HL-60 (cell line): ENCODE results near the gene ASPSCR1.
"Not testable (repeated sequence)": the region's sequence is repeated elsewhere in the genome, so short reads cannot be mapped to it uniquely, and the experiment has no call there.

Experiments used
- POLR2AphosphoS5 ChIP-seq: IDR thresholded peaks from 2 replicates; pipeline ENCODE4 v1.6.1; 2012; ENCODE audit warnings: low read depth
- SPI1 ChIP-seq: IDR thresholded peaks from 2 replicates; pipeline ENCODE4 v1.6.1; 2012; ENCODE audit warnings: low read depth, mild to moderate bottlenecking, borderline replicate concordance
- TF ChIP-seq, protein P1 (sequence below): IDR thresholded peaks from one replicate; pipeline ENCODE4 v1.5.1; 2011; ENCODE audit warnings: low read length, control low read depth, inconsistent platforms; ENCODE audit not compliant: insufficient read depth
- TF ChIP-seq, protein P2 (sequence below): IDR thresholded peaks from 2 replicates; pipeline ENCODE4 v1.6.1; 2012; ENCODE audit warnings: low read depth; ENCODE audit not compliant: insufficient replicate concordance

DNA sequence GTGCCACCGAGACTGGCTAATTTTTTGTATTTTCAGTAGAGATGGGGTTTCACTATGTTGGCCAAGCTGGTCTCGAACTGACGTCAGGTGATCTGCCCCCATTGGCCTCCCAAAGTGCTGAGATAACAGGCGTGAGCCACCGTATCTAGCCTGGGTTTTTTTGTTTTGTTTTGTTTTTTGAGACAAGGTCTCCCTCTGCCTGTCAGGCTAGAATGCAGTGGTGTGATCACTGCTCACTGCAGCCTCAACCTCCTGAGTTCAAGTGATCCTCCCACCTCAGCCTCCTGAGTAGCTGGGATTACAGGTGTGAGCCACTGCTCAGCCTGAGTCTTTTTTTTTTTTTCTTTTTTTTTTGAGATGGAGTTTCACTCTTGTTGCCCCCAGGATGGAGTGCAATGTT is 24.0 kb upstream of the ASPSCR1 start:
- TF ChIP-seq, protein P1, sequence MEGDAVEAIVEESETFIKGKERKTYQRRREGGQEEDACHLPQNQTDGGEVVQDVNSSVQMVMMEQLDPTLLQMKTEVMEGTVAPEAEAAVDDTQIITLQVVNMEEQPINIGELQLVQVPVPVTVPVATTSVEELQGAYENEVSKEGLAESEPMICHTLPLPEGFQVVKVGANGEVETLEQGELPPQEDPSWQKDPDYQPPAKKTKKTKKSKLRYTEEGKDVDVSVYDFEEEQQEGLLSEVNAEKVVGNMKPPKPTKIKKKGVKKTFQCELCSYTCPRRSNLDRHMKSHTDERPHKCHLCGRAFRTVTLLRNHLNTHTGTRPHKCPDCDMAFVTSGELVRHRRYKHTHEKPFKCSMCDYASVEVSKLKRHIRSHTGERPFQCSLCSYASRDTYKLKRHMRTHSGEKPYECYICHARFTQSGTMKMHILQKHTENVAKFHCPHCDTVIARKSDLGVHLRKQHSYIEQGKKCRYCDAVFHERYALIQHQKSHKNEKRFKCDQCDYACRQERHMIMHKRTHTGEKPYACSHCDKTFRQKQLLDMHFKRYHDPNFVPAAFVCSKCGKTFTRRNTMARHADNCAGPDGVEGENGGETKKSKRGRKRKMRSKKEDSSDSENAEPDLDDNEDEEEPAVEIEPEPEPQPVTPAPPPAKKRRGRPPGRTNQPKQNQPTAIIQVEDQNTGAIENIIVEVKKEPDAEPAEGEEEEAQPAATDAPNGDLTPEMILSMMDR, result not testable (repeated sequence)
- TF ChIP-seq POLR2AphosphoS5, SPI1: not testable (repeated sequence)
- TF ChIP-seq, protein P2, sequence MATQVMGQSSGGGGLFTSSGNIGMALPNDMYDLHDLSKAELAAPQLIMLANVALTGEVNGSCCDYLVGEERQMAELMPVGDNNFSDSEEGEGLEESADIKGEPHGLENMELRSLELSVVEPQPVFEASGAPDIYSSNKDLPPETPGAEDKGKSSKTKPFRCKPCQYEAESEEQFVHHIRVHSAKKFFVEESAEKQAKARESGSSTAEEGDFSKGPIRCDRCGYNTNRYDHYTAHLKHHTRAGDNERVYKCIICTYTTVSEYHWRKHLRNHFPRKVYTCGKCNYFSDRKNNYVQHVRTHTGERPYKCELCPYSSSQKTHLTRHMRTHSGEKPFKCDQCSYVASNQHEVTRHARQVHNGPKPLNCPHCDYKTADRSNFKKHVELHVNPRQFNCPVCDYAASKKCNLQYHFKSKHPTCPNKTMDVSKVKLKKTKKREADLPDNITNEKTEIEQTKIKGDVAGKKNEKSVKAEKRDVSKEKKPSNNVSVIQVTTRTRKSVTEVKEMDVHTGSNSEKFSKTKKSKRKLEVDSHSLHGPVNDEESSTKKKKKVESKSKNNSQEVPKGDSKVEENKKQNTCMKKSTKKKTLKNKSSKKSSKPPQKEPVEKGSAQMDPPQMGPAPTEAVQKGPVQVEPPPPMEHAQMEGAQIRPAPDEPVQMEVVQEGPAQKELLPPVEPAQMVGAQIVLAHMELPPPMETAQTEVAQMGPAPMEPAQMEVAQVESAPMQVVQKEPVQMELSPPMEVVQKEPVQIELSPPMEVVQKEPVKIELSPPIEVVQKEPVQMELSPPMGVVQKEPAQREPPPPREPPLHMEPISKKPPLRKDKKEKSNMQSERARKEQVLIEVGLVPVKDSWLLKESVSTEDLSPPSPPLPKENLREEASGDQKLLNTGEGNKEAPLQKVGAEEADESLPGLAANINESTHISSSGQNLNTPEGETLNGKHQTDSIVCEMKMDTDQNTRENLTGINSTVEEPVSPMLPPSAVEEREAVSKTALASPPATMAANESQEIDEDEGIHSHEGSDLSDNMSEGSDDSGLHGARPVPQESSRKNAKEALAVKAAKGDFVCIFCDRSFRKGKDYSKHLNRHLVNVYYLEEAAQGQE, result not testable (repeated sequence)
